Ishikawa (cell line): ENCODE results near the gene SMARCD1.

Experiments
- CEBPB ChIP-seq: IDR thresholded peaks from 2 replicates; pipeline ENCODE4 v1.6.1; 2012
- CREB1 ChIP-seq: IDR thresholded peaks from 2 replicates; pipeline ENCODE4 v1.6.1; 2012; ENCODE audit warnings: low read depth
- EGR1 ChIP-seq: IDR thresholded peaks from 2 replicates; pipeline ENCODE4 v1.6.1; 2012
- EP300 ChIP-seq: IDR thresholded peaks from 2 replicates; pipeline ENCODE4 v1.6.1; 2012; ENCODE audit warnings: borderline replicate concordance
- FOXM1 ChIP-seq: IDR thresholded peaks from 2 replicates; pipeline ENCODE4 v1.6.1; 2012; ENCODE audit warnings: low read depth, borderline replicate concordance
- MAX ChIP-seq: IDR thresholded peaks from 2 replicates; pipeline ENCODE4 v1.6.1; 2012
- NFIC ChIP-seq: IDR thresholded peaks from 2 replicates; pipeline ENCODE4 v1.6.1; 2012
- RAD21 ChIP-seq: IDR thresholded peaks from 2 replicates; pipeline ENCODE4 v1.6.1; 2012; ENCODE audit warnings: low read depth
- REST ChIP-seq: IDR thresholded peaks from 2 replicates; pipeline ENCODE4 v1.6.1; 2012; ENCODE audit warnings: low read depth, mild to moderate bottlenecking
- TAF1 ChIP-seq: IDR thresholded peaks from 2 replicates; pipeline ENCODE4 v1.6.1; 2012; ENCODE audit warnings: low read depth, mild to moderate bottlenecking
- TCF12 ChIP-seq: IDR thresholded peaks from 2 replicates; pipeline ENCODE4 v1.6.1; 2012; ENCODE audit warnings: low read depth
- TEAD4 ChIP-seq: IDR thresholded peaks from 2 replicates; pipeline ENCODE4 v1.6.1; 2012
- USF1 ChIP-seq: IDR thresholded peaks from 2 replicates; pipeline ENCODE4 v1.6.1; 2012
- YY1 ChIP-seq: IDR thresholded peaks from 2 replicates; pipeline ENCODE4 v1.6.1; 2012; ENCODE audit warnings: low read depth
- ZBTB7A ChIP-seq: IDR thresholded peaks from 2 replicates; pipeline ENCODE4 v1.6.1; 2012; ENCODE audit warnings: low read depth

Gene SMARCD1

GRCh38 chr12:50049254-50050118, 35.7 kb upstream of the SMARCD1 start:
- TF ChIP-seq RAD21 (no peak), NFIC (no peak), CREB1 (no peak), REST (no peak), MAX (no peak)

GRCh38 chr12:50050119-50050385, 35.1 kb upstream of the SMARCD1 start:
- TF ChIP-seq REST (no peak), CREB1 (no peak), EP300 (no peak), TCF12 (no peak), TEAD4 (no peak), RAD21 (no peak), ZBTB7A (no peak), NFIC (no peak), EGR1 (no peak), USF1 (no peak), FOXM1 (no peak), TAF1 (no peak)

- TF ChIP-seq TAF1 (no peak), REST (no peak), MAX (no peak), RAD21 (no peak), FOXM1 (no peak), YY1 (no peak), ZBTB7A (no peak)
These were observed 34.6 kb upstream of the SMARCD1 start for GRCh38 chr12:50050410-50051098.

GRCh38 chr12:50051101-50051806, 33.9 kb upstream of the SMARCD1 start:
- TF ChIP-seq RAD21 (no peak), NFIC (no peak), FOXM1 (no peak), CEBPB (no peak), YY1 (no peak), TEAD4 (no peak), EP300 (no peak), CREB1 (no peak), EGR1 (no peak), MAX (no peak), TAF1 (no peak), ZBTB7A (no peak), USF1 (no peak), REST (no peak), TCF12 (no peak)
